Ishikawa (cell line): ENCODE results near the gene SLCO1B1.

Experiments
- CEBPB ChIP-seq: IDR thresholded peaks from 2 replicates; pipeline ENCODE4 v1.6.1; 2012
- EP300 ChIP-seq: IDR thresholded peaks from 2 replicates; pipeline ENCODE4 v1.6.1; 2012; ENCODE audit warnings: borderline replicate concordance
- YY1 ChIP-seq: IDR thresholded peaks from 2 replicates; pipeline ENCODE4 v1.6.1; 2012; ENCODE audit warnings: low read depth
- TF ChIP-seq, protein P1 (sequence below): IDR thresholded peaks from 2 replicates; pipeline ENCODE4 v1.6.1; 2012
- TF ChIP-seq, protein P2 (sequence below): IDR thresholded peaks from 2 replicates; pipeline ENCODE4 v1.6.1; 2012; ENCODE audit warnings: low read depth, mild to moderate bottlenecking

DNA sequence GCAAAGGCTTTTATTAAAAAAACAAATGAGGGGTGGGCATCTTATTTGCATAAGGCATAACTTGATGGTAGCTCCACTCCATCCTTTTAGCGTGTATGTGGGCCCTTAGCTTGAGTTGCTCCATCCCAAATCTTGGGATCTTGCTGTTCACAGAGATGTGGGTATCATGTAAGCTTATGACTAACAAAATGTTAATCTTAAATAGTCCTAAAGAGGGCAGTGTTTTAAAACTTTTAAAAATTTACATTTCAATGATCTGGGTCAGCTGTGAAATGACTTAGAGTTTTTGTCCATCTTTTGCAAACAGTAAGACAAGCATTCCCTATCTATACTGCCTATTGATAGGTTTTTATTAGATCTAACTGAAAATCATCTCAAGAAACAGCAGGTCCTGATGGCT is 117.7 kb downstream of the SLCO1B1 start:
- TF ChIP-seq CEBPB: no peak
- TF ChIP-seq YY1: no peak
- TF ChIP-seq, protein P1, sequence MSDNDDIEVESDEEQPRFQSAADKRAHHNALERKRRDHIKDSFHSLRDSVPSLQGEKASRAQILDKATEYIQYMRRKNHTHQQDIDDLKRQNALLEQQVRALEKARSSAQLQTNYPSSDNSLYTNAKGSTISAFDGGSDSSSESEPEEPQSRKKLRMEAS: no peak
- TF ChIP-seq, protein P2, sequence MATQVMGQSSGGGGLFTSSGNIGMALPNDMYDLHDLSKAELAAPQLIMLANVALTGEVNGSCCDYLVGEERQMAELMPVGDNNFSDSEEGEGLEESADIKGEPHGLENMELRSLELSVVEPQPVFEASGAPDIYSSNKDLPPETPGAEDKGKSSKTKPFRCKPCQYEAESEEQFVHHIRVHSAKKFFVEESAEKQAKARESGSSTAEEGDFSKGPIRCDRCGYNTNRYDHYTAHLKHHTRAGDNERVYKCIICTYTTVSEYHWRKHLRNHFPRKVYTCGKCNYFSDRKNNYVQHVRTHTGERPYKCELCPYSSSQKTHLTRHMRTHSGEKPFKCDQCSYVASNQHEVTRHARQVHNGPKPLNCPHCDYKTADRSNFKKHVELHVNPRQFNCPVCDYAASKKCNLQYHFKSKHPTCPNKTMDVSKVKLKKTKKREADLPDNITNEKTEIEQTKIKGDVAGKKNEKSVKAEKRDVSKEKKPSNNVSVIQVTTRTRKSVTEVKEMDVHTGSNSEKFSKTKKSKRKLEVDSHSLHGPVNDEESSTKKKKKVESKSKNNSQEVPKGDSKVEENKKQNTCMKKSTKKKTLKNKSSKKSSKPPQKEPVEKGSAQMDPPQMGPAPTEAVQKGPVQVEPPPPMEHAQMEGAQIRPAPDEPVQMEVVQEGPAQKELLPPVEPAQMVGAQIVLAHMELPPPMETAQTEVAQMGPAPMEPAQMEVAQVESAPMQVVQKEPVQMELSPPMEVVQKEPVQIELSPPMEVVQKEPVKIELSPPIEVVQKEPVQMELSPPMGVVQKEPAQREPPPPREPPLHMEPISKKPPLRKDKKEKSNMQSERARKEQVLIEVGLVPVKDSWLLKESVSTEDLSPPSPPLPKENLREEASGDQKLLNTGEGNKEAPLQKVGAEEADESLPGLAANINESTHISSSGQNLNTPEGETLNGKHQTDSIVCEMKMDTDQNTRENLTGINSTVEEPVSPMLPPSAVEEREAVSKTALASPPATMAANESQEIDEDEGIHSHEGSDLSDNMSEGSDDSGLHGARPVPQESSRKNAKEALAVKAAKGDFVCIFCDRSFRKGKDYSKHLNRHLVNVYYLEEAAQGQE: no peak
- TF ChIP-seq EP300: no peak
